A673 (cell line): ENCODE results near the gene MDGA2.

Experiments used
- EZH2 ChIP-seq: fragments of 200-600 bp; sonication (generic); IDR thresholded peaks from 2 replicates; pipeline ENCODE4 v1.6.1; 2017; ENCODE audit warnings: borderline replicate concordance, low read depth, mild to moderate bottlenecking, mixed read lengths, antibody characterized with exemption, low read length; ENCODE audit not compliant: poor library complexity, severe bottlenecking
- TF ChIP-seq, protein P1 (sequence below): fragments of 300-800, 200-600 bp; sonication (generic); conservative IDR thresholded peaks from 2 replicates; pipeline ENCODE4 v1.5.1; 2017; ENCODE audit warnings: low read depth, mild to moderate bottlenecking, antibody characterized with exemption, low read length, moderate library complexity, mixed read lengths

DNA sequence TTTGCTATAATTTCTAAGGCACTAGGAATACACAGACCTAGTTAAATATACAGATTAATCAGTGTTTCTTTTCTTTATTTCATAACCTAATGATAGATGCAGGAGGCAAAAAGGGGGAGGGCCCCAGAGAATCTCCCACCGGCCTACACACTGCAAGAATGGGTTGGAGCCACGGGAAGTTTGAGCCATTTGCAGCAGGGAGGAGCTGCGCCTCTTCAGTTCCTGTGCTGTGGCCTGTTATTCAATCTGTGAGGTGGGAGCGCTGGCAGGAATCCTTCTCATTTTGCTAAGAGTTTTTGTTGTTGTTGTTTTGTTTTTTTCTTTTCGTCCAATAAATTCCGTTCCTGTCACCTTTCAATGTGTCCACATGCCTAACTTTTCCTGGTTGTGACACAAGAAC lies 772.6 kb downstream of the MDGA2 start:
- TF ChIP-seq, protein P1, sequence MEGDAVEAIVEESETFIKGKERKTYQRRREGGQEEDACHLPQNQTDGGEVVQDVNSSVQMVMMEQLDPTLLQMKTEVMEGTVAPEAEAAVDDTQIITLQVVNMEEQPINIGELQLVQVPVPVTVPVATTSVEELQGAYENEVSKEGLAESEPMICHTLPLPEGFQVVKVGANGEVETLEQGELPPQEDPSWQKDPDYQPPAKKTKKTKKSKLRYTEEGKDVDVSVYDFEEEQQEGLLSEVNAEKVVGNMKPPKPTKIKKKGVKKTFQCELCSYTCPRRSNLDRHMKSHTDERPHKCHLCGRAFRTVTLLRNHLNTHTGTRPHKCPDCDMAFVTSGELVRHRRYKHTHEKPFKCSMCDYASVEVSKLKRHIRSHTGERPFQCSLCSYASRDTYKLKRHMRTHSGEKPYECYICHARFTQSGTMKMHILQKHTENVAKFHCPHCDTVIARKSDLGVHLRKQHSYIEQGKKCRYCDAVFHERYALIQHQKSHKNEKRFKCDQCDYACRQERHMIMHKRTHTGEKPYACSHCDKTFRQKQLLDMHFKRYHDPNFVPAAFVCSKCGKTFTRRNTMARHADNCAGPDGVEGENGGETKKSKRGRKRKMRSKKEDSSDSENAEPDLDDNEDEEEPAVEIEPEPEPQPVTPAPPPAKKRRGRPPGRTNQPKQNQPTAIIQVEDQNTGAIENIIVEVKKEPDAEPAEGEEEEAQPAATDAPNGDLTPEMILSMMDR = no peak
- no peak for TF ChIP-seq EZH2
